Measurements from ENCODE around the gene GINS2.

GINS2 gene

GRCh38 chr16:85679870-85680269 lies 8.9 kb downstream of the GINS2 start:
- TF ChIP-seq CTCF (conservative IDR thresholded peaks at IDR 0.05), result no peak
- TF ChIP-seq ZFX (IDR thresholded peaks at IDR 0.05), result no peak
- peak overlapping the region; percentile 69 for H3K27ac ChIP-seq

GRCh38 chr16:85678821-85679220 lies 9.9 kb downstream of the GINS2 start:
- TF ChIP-seq ZFX (IDR thresholded peaks at IDR 0.05) (no peak), CTCF (conservative IDR thresholded peaks at IDR 0.05) (no peak)
- no peak overlapping the region; the same call in 1 of the 2 replicates for H3K27ac ChIP-seq

- TF ChIP-seq ZFX (IDR thresholded peaks at IDR 0.05) (no peak), CTCF (conservative IDR thresholded peaks at IDR 0.05) (no peak)
- H3K27ac ChIP-seq, result no peak overlapping the region
Observed at GRCh38 chr16:85678016-85678415, 10.7 kb downstream of the GINS2 start.

GRCh38 chr16:85677383-85677967 lies 11.3 kb downstream of the GINS2 start:
- TF ChIP-seq CTCF (conservative IDR thresholded peaks at IDR 0.05), result no peak
- TF ChIP-seq ZFX (IDR thresholded peaks at IDR 0.05), result no peak
- no peak overlapping the region for H3K27ac ChIP-seq

- no peak for TF ChIP-seq ZFX (IDR thresholded peaks at IDR 0.05)
- TF ChIP-seq CTCF (conservative IDR thresholded peaks at IDR 0.05), result no peak
- H3K27ac ChIP-seq, result peak overlapping the region; percentile 8; the same call in 1 of the 2 replicates
Observed at GRCh38 chr16:85676466-85676865, 12.3 kb downstream of the GINS2 start.

GRCh38 chr16:85675251-85675874 lies 13.4 kb downstream of the GINS2 start:
- TF ChIP-seq CTCF (conservative IDR thresholded peaks at IDR 0.05), result peak; percentile 49
- no peak for TF ChIP-seq ZFX (IDR thresholded peaks at IDR 0.05)
- H3K27ac ChIP-seq, result no peak overlapping the region; the same call in 1 of the 2 replicates

GRCh38 chr16:85674828-85675227 lies 13.9 kb downstream of the GINS2 start:
- H3K27ac ChIP-seq, result peak overlapping the region; percentile 48
- TF ChIP-seq CTCF (conservative IDR thresholded peaks at IDR 0.05) (no peak), ZFX (IDR thresholded peaks at IDR 0.05) (no peak)
